Measurements from ENCODE around the gene MIDN.

Gene MIDN

DNA sequence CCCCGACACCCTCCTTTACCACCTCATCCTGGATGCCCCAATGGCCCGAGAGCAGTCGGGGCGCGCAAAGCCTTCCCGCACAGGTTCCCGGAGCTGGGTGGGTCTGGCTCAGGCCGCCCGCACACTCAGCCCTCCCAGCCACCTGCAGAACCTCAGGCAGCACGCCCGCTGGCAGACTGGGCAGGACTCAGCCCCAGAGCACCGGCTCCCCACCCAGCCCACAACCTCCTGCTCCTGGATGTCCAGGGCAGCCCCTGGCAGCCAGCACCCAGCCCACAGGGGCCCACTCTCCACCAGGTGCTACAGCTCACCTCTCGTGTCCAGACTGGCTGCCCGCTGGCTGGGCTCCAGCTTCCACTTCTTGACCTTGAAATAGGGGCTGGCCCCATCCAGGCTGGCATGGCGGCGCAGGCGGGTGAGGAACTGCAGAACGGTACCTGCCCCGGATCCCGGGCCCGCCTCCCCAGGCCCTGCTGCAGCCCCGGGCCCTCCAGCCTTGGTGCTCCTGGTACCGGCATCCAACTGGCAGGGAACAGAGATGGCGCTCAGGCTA is 15.2 kb upstream of the MIDN start:
- DNase-seq (ENCODE audit: low spot score): no peak

DNA sequence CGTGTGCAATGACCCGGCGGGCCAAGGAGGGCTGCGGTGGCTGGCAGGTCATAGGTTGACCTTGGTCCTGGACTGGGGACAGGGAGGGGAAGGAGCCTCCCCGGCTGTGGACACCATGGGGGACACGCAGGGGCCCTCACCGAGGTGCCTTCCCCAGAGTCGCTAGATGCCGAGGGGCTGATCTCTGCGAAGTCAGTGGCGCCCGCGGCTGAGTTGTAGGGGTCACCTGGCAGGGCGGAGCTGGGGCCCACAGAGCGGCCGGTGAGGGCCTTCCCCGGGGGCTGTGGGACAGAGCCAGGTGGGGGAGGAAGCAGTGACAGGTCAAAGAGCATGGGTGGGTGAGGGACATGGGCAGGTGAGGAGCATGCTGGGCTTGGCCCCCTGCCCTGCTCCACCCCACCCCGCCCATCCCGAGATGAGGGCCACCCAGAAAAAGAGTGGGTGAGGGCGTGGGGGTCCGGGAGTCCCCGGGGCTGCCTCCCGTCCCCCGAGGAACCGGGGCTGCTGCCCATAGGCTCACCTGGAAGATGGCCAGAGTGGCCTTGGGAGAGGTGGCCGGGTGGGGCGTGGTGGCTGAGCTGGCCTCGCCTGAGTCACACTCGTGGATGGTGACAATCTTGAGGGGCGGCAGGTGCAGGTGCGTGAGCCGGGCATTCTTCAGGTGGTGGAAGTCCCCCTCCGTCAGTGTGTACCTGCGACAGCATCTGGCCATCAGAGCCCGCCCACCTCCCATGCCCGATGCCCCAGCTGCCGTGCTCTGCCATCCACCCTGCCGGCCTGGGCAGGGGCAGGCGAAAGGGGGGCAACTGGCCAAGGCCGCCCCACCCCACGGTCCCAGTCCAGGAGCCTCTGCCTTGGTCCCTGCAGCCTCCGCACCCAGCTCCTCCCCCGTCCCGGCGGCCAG is 14.1 kb upstream of the MIDN start:
- no peak for DNase-seq (ENCODE audit: low spot score)

DNA sequence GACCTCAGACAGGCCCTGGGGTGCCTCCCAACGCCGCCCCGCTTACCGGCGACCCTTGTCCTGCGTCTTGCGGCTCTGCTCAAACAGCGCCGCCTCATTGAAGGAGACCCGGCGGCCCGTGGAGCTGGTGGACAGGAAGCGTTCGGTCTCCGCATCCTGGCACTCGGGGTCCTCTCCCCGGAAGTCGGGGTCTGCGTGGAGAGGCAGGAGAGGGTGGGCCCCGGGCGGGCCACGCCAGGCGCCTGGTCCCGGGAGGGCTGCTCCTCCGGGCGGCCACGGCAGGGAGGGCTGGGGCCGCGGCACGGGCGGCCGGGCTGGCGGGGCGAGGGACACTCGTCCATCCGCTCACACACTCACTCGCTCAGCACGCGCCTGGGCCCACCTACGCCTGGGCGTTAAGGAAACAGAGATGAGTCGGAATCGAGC is 13.4 kb upstream of the MIDN start:
- no peak for DNase-seq (ENCODE audit: low spot score)

DNA sequence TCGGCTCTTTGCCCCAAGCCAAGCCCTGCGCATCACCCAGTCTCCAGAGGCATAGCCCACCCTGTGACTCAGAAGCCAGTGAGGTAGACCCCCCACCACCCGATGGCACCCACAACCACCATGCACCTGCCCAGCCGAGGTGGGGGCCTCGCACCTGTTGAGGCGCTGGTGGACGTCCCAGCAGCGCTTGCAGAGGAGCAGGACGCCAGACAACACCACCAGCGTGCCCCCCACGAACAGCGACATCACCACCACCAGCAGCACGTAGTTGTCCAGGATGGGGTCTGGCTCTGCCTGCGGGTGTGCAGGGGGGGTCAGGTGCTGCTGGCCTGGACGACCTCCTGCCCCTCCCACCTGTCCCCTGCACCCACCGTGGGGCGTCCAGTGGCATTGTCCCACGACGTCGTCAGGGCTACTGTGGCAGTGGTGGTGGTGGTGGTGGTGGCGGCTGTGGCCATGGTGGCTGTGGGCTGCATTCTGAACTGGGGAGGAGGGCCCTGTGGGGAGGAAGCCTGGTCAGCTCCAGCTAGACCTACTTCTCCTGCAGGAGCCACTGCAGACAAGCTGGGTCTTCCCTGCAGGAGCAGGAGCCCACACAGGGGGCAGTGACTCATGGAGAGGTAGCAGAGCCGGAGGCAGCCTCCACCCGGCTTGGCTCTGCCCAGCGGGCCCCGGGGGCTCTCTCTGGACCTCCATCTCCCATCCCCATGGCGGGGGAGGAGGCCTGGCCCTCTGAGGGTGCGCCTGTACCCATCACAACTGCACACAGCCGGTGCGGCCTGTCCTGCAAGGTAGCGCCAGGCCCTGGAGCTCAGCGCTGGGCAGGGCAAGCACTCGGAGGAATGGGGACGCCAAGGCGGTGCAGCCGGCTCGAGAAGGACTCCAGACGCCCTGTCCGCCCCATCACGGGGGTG is 12.5 kb upstream of the MIDN start:
- DNase-seq (ENCODE audit: low spot score): no peak

DNA sequence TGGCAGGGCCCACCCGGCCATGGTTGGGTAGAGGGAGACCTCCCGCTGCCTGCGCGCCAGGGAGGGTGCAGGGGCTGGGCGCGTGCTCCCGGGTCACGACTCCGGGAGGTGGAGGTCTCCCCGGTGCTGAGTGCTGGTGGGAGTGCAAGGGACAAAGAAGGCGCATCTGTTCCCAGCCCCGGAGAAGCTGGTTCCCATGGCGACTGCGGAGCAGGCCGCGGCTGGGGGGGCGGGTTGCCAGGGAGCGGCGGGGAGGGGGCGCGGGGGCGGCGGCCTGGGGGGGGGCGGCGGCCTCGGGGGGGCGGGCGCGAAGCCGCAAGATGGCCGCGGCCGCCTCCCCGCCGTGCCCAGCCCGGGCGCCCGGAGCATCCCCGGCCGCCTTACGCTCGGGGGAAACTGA is 11.8 kb upstream of the MIDN start:
- DNase-seq (ENCODE audit: low spot score): no peak

DNA sequence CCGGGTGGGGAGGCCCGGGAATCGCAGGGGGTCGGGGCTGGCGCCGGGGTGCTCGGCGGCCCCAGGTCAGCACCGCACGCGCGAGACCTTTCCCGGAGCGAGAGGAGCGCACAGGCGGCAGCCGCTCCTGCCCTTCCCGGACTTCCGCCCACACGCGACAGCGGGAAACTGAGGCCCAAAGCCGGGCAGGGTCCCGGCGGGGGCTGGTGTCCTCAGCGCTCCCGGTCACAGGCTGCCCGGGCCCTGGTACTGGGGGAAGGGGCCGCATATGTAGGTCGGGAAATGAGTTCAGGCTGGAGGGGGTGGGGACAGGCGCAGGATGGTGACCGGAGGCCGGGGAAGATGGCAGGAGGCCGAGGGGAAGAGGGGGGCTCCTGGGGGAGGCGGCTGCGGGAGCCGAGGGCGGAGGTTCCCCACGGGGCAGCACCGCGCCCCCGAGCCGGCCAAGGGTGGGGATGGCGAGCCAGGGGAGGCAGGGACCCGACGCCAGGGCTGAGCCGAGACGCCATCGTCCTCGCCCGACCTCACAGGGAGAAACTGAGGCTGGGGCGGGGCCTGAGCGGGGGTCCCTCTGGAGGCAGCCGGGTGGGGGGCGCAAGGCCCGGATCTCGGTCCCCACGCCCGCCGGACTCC is 11.2 kb upstream of the MIDN start:
- no peak for DNase-seq (ENCODE audit: low spot score)

DNA sequence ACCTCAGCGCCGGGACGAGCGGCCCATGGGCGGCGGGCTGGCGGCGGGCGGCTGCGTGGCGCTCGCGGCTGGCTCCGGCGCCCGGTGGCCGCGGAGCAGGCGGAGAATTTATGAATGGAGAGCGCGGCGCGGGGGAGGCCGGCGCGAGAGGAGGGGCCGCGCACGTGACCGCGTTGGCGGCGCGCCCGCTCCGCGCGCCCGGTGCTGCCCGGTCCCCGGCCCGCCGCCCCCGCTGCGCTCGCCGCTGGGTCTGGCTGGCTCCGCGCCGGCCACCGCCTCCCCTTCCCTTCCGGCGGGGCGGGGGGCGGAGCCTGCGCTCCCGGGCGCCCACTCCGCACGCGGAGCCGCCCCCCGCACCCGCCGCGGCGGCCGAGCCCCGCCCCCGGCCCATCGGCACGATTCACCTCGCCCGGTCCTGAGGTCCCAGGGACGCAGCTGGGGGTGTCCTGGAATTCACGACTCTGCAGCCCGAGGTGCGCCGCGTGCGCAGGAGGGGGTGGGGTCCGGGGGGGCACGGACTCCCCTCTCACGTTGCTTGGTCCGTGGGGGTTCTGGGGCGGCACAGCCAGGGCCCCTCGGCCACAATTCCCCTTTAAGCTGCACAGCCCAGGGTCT is 10.5 kb upstream of the MIDN start, which contains the start of gene CBARP:
Gene CBARP, minus strand, starts transcription at position 252 of the 615 bp plus-strand sequence. CDS start 1,905 bp downstream, outside the sequence.
- peak; percentile 20 for DNase-seq (ENCODE audit: low spot score)

DNA sequence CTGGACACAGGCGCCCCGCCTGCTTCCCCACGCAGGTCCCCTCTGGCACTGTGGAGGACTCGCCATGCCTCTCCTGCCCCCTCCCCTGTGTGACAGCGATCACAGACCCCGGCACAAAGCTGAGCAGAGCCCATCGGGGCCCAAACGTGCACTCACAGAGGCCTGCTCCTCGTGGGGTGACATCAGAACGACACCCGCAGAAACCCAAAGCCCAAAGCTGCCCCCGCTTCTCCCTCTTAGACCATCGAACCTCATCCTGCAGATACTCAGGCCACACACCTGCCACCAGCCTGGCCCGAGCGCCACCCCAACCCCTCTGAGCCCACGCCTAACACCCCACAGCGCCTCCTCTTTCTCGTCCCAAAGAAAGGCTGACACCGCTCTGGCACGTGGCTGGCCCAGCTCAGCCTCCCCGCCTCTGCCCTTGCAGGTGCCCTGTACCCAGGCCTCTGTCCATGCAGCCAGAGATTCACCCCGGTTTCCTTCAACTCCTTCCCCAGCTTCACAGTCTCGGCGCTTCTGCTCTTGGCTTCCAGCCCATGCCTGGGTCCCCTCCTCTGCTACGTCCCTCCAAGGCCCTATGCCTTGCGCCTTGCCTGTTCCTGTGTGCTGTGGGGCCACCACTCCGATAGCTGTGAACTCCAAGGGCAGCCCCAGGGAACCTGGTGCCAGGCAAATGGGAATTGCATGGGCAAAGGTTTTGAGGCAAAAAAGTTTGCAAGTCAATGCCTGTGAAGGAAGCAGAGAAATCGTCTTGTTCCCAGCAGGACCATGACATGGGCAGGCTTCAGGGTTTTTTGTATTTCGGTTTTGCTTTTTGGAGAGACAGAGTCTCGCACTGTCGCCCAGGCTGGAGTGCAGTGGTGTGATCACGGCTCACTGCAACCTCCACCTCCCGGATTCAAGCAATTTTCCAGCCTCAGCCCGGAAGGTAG is 9.7 kb upstream of the MIDN start:
- no peak for DNase-seq (ENCODE audit: low spot score)

DNA sequence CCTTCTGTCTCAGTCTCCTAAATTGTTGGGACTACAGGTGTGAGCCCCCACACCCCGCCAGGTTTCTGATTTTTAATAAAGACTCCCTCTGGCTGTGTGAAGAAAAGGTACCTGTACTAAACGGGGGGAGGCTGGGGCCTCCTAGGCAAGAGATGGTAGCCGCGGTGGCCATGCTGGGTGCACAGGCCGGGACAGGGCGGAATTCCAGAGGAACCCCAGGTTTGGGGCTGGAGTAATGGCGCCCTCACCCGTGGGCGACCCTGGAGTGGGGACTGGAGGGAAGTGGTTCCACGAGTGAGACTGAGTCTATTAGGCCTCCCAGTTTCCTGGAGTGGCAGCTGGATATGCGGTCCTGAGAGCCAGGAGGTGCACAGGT is 9.0 kb upstream of the MIDN start:
- DNase-seq (ENCODE audit: low spot score): no peak

DNA sequence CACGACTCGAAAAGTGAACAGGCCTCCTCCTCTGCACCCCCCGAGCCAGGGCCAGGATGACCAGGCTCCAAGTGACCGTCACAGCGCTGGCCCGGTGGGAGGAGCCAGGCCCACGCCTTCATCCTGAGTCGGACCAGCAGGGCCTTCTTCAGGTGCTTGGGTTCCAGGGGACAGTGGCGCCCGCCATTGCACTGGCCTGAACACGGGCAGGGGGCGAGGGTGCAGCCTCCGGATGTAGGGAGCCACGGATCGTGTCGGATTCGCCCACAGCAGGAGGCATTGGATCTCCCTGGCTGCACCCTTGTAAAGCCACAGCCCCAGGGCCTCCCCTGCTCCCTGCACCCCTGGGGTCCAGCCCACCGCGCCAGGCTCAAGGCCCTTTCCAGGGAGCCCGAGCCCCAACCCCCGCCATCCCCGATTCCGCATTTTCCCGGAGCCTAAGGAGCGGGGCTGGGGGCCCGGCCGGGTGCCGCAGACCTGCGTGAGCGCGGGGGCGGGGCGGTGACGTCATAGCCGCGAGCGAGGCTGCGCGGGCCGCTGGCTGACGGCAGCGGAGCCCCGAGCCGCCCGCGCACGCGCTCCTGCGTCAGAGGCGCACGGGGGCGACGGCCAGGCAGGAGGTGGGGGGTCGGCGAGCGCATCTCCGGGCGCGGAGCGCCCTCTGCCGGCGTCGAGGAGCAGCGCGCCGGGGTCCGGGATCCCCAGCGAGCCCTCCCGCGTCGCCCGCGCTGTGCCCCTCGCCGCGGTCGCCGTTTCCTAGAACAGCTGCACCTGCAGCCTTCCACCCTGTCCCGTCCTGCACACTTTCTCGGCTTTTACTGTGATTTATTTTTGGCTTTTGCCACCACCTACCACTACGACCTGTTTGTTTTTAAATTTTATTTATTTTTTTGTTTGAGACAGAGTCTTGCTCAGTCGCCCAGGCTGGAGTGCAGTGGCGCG is 8.3 kb upstream of the MIDN start:
- peak; percentile 78 for DNase-seq (ENCODE audit: low spot score)

DNA sequence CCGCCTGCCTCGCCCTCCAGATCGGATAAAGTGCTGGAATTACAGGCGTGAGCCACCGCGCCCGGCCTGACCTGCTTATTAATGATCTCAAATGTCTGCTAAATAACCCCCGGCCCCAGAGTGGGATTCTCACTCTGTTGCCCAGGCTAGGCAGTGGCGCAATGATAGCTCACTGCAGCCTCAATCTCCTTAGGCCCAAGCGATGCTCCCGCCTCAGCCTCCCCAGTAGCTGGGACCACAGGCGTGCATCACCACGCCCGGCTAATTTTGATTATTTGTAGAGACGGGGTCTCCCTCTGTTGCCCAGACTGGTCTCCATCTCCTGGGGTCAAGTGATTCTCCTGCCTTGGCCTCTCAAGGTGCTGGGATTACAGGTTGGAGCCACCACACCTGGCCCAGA is 7.5 kb upstream of the MIDN start:
- DNase-seq (ENCODE audit: low spot score): no peak

DNA sequence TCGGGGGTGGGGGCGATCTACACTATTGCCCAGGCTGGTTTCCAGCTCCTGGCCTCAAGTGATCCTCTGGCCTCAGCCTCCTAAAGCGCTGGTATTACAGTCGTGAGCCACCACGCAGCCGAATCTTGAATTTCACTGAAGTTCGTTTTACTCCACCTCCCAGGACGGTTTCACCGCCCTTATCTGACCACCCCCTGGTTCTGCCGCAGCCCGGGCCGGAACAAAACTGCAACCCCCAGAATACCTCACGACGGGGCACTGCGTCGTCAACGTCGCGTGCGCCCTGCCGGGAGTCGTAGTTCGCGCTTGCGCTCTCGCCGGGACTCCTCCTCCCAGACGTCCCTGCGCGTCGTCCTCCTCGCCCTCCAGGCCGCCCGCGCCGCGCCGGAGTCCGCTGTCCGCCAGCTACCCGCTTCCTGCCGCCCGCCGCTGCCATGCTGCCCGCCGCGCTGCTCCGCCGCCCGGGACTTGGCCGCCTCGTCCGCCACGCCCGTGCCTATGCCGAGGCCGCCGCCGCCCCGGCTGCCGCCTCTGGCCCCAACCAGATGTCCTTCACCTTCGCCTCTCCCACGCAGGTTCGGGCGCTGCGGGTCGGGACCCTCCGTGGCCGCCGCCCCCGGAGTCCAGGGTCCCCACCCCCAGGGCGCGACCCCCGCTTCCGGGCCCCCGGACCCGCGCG is 6.8 kb upstream of the MIDN start, which contains the start of gene ATP5F1D:
Gene ATP5F1D, plus strand, starts transcription at position 335 of the 679 bp plus-strand sequence. Its CDS starts 100 bp downstream, at position 435.
- peak; percentile 96 for DNase-seq (ENCODE audit: low spot score)

DNA sequence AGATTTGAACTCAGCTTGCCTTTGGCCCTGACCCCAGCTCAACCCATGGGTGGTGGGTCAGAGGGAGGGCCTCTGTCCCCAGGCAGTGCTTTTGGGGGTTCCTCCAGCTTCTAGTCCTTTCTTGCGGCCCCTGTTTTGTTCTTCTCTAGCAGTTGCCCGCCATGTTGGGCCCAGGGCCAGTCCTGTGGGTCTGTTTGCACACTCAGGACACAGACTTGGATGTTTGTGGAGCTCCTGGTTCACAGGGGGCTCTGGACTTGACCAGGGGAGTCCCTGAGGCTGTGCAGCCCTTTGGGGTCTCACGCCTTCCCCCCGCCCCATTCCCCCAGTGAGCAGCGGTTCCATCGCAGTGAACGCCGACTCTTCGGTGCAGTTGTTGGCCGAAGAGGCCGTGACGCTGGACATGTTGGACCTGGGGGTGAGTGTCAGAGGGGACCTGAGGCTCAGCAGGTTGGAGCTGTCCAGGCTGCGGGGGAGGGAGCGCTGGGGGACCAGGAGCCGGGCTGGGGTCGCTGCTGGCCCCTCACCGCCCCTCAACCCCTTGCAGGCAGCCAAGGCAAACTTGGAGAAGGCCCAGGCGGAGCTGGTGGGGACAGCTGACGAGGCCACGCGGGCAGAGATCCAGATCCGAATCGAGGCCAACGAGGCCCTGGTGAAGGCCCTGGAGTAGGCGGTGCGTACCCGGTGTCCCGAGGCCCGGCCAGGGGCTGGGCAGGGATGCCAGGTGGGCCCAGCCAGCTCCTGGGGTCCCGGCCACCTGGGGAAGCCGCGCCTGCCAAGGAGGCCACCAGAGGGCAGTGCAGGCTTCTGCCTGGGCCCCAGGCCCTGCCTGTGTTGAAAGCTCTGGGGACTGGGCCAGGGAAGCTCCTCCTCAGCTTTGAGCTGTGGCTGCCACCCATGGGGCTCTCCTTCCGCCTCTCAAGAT is 4.4 kb upstream of the MIDN start:
- peak; percentile 88 for DNase-seq (ENCODE audit: low spot score)

DNA sequence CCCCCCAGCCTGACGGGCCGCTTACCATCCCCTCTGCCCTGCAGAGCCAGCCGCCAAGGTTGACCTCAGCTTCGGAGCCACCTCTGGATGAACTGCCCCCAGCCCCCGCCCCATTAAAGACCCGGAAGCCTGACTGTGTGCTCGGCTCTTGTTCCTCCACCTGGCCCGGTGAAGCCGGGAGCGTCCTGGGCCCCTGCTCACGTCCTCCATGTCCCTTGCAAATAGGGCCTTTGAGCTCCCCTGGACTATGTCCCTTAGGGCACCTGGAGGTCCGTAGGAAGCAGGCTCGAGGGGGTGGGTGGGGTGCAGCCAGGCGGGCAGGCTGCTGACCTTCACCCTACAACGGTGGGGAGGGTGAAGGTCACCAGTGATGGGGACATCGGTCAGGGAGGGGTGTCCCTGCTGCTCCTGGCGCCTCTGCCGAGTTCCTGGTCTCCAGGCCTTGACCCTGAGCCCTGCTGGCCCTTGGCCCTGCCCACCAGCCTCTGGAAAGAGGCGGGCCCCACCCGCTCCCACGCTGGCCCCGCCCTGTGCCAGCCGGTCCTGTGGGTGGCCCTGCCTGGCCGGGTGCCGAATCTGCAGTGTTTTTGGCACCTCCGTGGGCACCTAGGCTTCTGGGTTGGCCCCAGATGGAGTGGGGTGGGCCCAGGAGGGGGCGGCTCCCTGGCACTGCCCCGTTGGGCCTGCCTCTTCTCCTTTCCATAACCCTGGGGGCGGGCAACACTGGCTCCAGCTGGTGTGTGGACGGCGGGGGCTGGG is 3.5 kb upstream of the MIDN start:
- DNase-seq (ENCODE audit: low spot score): peak; percentile 90

DNA sequence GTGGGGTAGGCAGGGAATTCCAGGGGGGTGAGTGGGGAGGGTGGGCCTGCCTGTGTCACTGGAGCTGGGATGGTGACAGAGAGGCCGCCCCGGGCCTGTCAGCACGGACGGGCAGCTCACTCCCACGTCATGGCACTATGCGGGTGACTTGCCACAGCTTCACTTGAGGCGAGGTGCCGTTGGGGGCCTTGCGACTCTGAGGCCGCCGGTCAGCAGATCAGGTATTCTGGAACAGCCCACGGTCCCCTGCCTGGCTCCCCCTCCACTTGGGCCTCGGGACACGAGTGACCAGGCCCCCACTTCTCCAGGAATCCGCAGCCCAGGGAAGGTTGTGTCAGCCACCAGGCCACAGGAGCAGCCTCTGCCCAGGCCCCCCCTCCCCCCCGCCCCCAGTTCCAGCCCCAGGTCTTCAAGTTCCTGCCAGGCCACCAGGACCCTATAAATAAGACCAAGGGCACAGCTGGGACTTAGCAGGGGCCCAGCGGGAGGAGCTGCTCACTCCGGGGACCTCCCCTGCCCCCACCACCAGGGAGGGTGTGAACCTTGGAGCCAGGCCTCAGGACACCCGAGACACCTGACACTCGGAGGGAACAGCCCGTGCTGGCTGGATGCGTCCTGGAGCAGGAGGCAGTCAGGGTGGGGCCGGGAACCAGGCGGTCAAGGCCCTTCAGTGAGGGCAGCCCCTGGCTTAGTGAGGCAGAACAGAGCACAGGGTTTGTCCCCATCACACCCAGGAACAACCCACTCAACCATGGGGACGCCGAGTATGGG is 2.7 kb upstream of the MIDN start:
- DNase-seq (ENCODE audit: low spot score): no peak

Measured in hematopoietic multipotent progenitor cell treated with erythropoietin and hydrocortisone succinate and interleukin-3 and kit ligand, for 15 days (in vitro differentiated cells).